ENCODE data around the gene HIVEP3. TPM values are rescaled to one million over a fixed set of nuclear protein-coding genes. Genes with fewer than 3 reads are reported as not detected.
A peak's percentile ranks its signal among the peaks of the same experiment; 100 is the strongest.

HIVEP3 gene
- total RNA-seq, 1 donor from 2014 or later, result 0.37 TPM

DNA sequence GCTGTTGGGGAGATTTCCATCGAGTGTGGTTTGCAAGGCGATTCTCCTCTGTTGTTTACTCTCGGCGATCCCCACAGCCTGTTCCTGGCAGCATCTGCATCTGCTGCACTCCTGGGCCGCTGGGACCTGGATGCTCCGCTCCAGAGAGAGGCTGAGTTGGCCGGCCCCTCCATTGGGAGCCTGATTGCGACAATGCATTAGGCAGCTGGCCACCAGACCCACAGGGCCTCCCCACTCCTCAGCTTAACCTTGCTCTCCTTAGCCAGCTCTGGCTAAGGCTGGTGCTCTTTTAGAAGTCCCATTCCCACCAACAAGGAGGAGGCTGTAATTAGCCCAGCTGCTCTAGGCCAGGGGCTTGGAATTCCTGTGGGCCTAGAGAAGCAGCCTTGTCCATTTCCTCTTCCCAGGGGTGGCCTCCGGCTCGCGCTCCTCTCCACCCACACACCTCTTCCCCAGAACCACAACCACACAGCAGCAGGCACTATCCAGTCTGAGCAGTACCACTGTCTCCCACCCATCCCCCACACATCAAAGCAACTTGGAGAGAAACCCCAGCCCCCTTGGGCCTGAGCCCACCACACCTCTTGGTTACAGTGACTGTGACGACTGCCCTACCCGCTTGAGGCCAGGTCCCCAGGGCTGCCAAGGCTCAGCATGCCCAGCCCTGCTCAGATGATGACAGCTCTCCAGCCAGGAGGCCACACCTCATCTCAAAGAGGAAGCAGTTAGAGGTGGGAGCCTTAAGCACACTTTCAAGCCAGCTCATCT lies 240.4 kb downstream of the HIVEP3 start:
- no peak for TF ChIP-seq CTCF (IDR thresholded peaks at IDR 0.05)
- TF ChIP-seq EZH2phosphoT487 (IDR thresholded peaks at IDR 0.05), result no peak
- no peak for TF ChIP-seq EZH2 (IDR thresholded peaks at IDR 0.05)
- H3K79me2 ChIP-seq (ENCODE audit: low read depth), result no peaks in the 10 kb centered on the region
- H4K20me1 ChIP-seq (ENCODE audit: low read depth), result no peaks in the 10 kb centered on the region
- no peaks in the 10 kb centered on the region for H3F3A ChIP-seq (ENCODE audit: low read depth)
- H3K4me3 ChIP-seq, result no peak overlapping the region
- no peaks in the 10 kb centered on the region for H3K27me3 ChIP-seq
- Mint-ChIP-seq H3K27ac (peak overlapping the region; percentile 33), H3K4me1 (peaks cover 11% of the 10 kb centered on the region), H3K36me3 (no peaks in the 10 kb centered on the region), H3K4me3 (no peak overlapping the region), H3K27me3 (ENCODE audit: insufficient read depth, low read depth) (peaks cover 6% of the 10 kb centered on the region), H3K9me3 (no peaks in the 10 kb centered on the region)
- no peaks in the 10 kb centered on the region for H3K9me3 ChIP-seq (ENCODE audit: low read depth)
- H3K4me2 ChIP-seq, result no peak overlapping the region
- H3K36me3 ChIP-seq, result no peaks in the 10 kb centered on the region
- DNase-seq (ENCODE audit: low spot score), result no peak
- H3K27ac ChIP-seq, result no peak overlapping the region
- no peak overlapping the region for H3K9ac ChIP-seq
- peaks cover 4% of the 10 kb centered on the region for H3K4me1 ChIP-seq
- no peak overlapping the region for H2AFZ ChIP-seq (replicated peaks)

DNA sequence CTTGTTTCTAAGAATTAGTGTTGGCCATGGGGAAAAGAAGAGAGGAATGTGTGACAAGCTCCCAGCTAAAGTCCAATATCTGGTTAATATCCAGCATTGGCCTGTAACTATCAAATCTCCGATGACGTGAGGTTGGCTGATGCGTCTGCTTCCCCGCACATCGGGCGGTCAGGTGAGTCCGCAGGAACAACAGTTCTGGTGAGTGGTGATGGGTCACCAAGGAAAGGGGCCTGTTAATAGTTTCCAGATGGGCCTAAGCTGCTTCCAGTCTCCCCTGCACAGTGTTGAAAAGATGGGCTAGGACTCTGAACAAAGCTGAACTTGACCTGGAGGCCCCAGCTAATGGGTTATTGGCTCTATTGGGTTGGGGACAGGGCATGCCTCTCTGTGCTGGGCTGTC lies 241.1 kb downstream of the HIVEP3 start:
- Histone ChIP-seq H3K9ac (no peak overlapping the region), H3K4me1 (peaks cover 4% of the 10 kb centered on the region), H3F3A (ENCODE audit: low read depth) (no peaks in the 10 kb centered on the region), H3K4me3 (no peak overlapping the region), H3K27me3 (no peaks in the 10 kb centered on the region), H3K36me3 (no peaks in the 10 kb centered on the region), H3K9me3 (ENCODE audit: low read depth) (no peaks in the 10 kb centered on the region), H4K20me1 (ENCODE audit: low read depth) (no peaks in the 10 kb centered on the region), H3K27ac (no peak overlapping the region), H3K79me2 (ENCODE audit: low read depth) (no peaks in the 10 kb centered on the region), H2AFZ (replicated peaks) (no peak overlapping the region), H3K4me2 (no peak overlapping the region)
- Mint-ChIP-seq H3K27me3 (ENCODE audit: insufficient read depth, low read depth) (peaks cover 6% of the 10 kb centered on the region), H3K27ac (peak overlapping the region; percentile 80), H3K9me3 (no peaks in the 10 kb centered on the region), H3K36me3 (no peaks in the 10 kb centered on the region), H3K4me3 (no peak overlapping the region), H3K4me1 (peaks cover 16% of the 10 kb centered on the region)
- no peak for DNase-seq (ENCODE audit: low spot score)
- TF ChIP-seq CTCF (IDR thresholded peaks at IDR 0.05) (no peak), EZH2phosphoT487 (IDR thresholded peaks at IDR 0.05) (no peak), EZH2 (IDR thresholded peaks at IDR 0.05) (no peak)

GRCh38 chr1:41675401-41675800 lies 243.3 kb downstream of the HIVEP3 start:
- peaks cover 10% of the 10 kb centered on the region for H3K4me1 ChIP-seq
- no peak overlapping the region for H3K4me3 ChIP-seq
- no peaks in the 10 kb centered on the region for H3K36me3 Mint-ChIP-seq
- no peaks in the 10 kb centered on the region for H3K79me2 ChIP-seq (ENCODE audit: low read depth)
- H2AFZ ChIP-seq (replicated peaks), result no peak overlapping the region
- DNase-seq (ENCODE audit: low spot score), result no peak
- TF ChIP-seq EZH2 (IDR thresholded peaks at IDR 0.05) (no peak), EZH2phosphoT487 (IDR thresholded peaks at IDR 0.05) (no peak), CTCF (IDR thresholded peaks at IDR 0.05) (no peak)
- no peaks in the 10 kb centered on the region for H3F3A ChIP-seq (ENCODE audit: low read depth)
- no peaks in the 10 kb centered on the region for H3K9me3 Mint-ChIP-seq
- no peak overlapping the region for H3K27ac Mint-ChIP-seq
- no peak overlapping the region for H3K4me3 Mint-ChIP-seq
- H3K27me3 Mint-ChIP-seq (ENCODE audit: insufficient read depth, low read depth), result peaks cover 4% of the 10 kb centered on the region
- H3K27ac ChIP-seq, result no peak overlapping the region
- no peaks in the 10 kb centered on the region for H3K9me3 ChIP-seq (ENCODE audit: low read depth)
- no peaks in the 10 kb centered on the region for H4K20me1 ChIP-seq (ENCODE audit: low read depth)
- H3K36me3 ChIP-seq, result no peaks in the 10 kb centered on the region
- no peak overlapping the region for H3K9ac ChIP-seq
- peaks cover 22% of the 10 kb centered on the region for H3K4me1 Mint-ChIP-seq
- no peaks in the 10 kb centered on the region for H3K27me3 ChIP-seq
- no peak overlapping the region for H3K4me2 ChIP-seq
